Body of pancreas (tissue), 4 donors: ENCODE data around the gene GEMIN5.

Experiments
- POLR2A ChIP-seq, 3 donors: fragments of 450-650 bp; IDR thresholded peaks; one replicate each; pipeline ENCODE4 v1.6.1; 2016; ENCODE audit warnings: antibody characterized with exemption in 3 of 3, mild to moderate bottlenecking in 2 of 3
- TF ChIP-seq, protein P1 (sequence below), 7 experiments: fragments of 450-650 bp in 4 of 7; fragments of 200-600 bp in 3 of 7; sonication (generic) in 3 of 7; IDR thresholded peaks; one replicate each; pipeline ENCODE4 v1.5.1; 2016 to 2019; ENCODE audit warnings: antibody characterized with exemption in 7 of 7

DNA sequence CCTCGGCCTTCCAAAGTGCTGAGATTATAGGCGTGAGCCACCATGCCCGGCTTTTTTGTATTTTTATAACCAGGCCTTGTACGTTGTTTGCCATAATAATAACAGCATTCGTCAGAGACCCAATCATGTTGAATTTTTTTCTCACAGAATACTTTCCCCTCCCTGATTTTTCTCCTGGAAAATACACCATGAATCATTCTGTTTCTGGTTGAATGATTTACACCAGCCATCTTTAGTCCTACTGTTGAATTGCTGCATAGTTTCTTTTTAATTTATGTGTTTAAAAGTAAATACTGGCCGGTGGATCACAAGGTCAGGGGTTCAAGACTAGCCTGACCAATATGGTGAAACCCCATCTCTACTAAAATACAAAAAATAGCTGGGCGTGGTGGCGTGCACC is 76.1 kb downstream of the GEMIN5 start:
- TF ChIP-seq, protein P1, sequence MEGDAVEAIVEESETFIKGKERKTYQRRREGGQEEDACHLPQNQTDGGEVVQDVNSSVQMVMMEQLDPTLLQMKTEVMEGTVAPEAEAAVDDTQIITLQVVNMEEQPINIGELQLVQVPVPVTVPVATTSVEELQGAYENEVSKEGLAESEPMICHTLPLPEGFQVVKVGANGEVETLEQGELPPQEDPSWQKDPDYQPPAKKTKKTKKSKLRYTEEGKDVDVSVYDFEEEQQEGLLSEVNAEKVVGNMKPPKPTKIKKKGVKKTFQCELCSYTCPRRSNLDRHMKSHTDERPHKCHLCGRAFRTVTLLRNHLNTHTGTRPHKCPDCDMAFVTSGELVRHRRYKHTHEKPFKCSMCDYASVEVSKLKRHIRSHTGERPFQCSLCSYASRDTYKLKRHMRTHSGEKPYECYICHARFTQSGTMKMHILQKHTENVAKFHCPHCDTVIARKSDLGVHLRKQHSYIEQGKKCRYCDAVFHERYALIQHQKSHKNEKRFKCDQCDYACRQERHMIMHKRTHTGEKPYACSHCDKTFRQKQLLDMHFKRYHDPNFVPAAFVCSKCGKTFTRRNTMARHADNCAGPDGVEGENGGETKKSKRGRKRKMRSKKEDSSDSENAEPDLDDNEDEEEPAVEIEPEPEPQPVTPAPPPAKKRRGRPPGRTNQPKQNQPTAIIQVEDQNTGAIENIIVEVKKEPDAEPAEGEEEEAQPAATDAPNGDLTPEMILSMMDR (IDR thresholded peaks at IDR 0.05): no peak
- TF ChIP-seq POLR2A (IDR thresholded peaks at IDR 0.05): no peak
